SK-N-SH treated with all-trans-retinoic acid at 6 μM for 48 hours (cell line): ENCODE results near the gene TRIML1.

Experiments used
- GLIS3 ChIP-seq: fragments of 250-450 bp; sonication (Bioruptor Pico); IDR thresholded peaks from 2 replicates; pipeline ENCODE4 v1.5.0; 2020; ENCODE audit warnings: mild to moderate bottlenecking, moderate library complexity
- ISL1 ChIP-seq: fragments of 250-450 bp; sonication (Bioruptor Pico); IDR thresholded peaks from 2 replicates; pipeline ENCODE4 v2.1.2; 2022; ENCODE audit warnings: mild to moderate bottlenecking, moderate library complexity
- OSR1 ChIP-seq: fragments of 250-450 bp; sonication (Bioruptor Pico); IDR thresholded peaks from 2 replicates; pipeline ENCODE4 v1.8.0; 2022; ENCODE audit warnings: moderate library complexity, mild to moderate bottlenecking, inconsistent platforms
- PPARA ChIP-seq: fragments of 250-450 bp; sonication (Bioruptor Pico); IDR thresholded peaks from 2 replicates; pipeline ENCODE4 v1.5.0; 2020; ENCODE audit warnings: mild to moderate bottlenecking, borderline replicate concordance
- SNAI2 ChIP-seq: fragments of 250-450 bp; sonication (Bioruptor Pico); IDR thresholded peaks from 2 replicates; pipeline ENCODE4 v1.5.0; 2020; ENCODE audit warnings: mild to moderate bottlenecking, moderate library complexity
- ZFP3 ChIP-seq: fragments of 250-450 bp; sonication (Bioruptor Pico); IDR thresholded peaks from 2 replicates; pipeline ENCODE4 v1.5.0; 2020; ENCODE audit warnings: mild to moderate bottlenecking, moderate library complexity
- ZFP30 ChIP-seq: fragments of 450-650 bp; formaldehyde crosslinking; IDR thresholded peaks from 2 replicates; pipeline ENCODE4 v1.5.0; 2022; ENCODE audit warnings: mild to moderate bottlenecking, moderate library complexity
- TF ChIP-seq, protein P1 (sequence below): fragments of 250-450 bp; sonication (Bioruptor Pico); IDR thresholded peaks from 2 replicates; pipeline ENCODE4 v1.5.0; 2020; ENCODE audit warnings: mild to moderate bottlenecking, moderate library complexity
- TF ChIP-seq, protein P2 (sequence below): fragments of 250-450 bp; sonication (Bioruptor Pico); IDR thresholded peaks from 2 replicates; pipeline ENCODE4 v1.5.1; 2020; ENCODE audit warnings: low read depth, mild to moderate bottlenecking, moderate library complexity
- TF ChIP-seq, protein P3 (sequence below): fragments of 250-450 bp; sonication (Bioruptor Pico); IDR thresholded peaks from 2 replicates; pipeline ENCODE4 v1.8.0; 2020; ENCODE audit warnings: mild to moderate bottlenecking, moderate library complexity, borderline replicate concordance
- TF ChIP-seq, protein P4 (sequence below): fragments of 250-450 bp; sonication (Bioruptor Pico); IDR thresholded peaks from 2 replicates; pipeline ENCODE4 v1.5.1; 2021; ENCODE audit warnings: mild to moderate bottlenecking, moderate library complexity

DNA sequence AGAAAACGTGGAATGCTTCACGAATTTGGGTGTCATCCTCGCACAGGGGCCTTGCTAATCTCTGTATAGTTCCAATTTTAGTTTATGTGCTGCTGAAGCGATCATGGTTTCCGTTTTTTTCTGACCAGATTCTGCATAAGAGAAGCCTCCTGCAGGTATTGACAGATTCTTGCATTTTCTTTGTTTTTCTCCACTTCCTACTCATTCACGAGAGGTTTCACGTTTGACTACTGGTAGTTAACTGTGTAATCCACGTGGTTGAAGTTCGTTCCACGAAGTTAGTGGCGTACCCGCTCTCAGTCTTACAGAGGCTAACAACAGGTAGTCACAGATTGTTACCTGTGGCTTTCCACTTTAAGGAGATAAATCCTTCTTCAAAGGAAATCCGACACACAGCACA, 17.7 kb upstream of the TRIML1 start:
- no peak for TF ChIP-seq ISL1 (CRISPR knock-in tag)
- TF ChIP-seq, protein P1, sequence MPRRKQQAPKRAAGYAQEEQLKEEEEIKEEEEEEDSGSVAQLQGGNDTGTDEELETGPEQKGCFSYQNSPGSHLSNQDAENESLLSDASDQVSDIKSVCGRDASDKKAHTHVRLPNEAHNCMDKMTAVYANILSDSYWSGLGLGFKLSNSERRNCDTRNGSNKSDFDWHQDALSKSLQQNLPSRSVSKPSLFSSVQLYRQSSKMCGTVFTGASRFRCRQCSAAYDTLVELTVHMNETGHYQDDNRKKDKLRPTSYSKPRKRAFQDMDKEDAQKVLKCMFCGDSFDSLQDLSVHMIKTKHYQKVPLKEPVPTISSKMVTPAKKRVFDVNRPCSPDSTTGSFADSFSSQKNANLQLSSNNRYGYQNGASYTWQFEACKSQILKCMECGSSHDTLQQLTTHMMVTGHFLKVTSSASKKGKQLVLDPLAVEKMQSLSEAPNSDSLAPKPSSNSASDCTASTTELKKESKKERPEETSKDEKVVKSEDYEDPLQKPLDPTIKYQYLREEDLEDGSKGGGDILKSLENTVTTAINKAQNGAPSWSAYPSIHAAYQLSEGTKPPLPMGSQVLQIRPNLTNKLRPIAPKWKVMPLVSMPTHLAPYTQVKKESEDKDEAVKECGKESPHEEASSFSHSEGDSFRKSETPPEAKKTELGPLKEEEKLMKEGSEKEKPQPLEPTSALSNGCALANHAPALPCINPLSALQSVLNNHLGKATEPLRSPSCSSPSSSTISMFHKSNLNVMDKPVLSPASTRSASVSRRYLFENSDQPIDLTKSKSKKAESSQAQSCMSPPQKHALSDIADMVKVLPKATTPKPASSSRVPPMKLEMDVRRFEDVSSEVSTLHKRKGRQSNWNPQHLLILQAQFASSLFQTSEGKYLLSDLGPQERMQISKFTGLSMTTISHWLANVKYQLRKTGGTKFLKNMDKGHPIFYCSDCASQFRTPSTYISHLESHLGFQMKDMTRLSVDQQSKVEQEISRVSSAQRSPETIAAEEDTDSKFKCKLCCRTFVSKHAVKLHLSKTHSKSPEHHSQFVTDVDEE (CRISPR knock-in tag) = no peak
- TF ChIP-seq, protein P2, sequence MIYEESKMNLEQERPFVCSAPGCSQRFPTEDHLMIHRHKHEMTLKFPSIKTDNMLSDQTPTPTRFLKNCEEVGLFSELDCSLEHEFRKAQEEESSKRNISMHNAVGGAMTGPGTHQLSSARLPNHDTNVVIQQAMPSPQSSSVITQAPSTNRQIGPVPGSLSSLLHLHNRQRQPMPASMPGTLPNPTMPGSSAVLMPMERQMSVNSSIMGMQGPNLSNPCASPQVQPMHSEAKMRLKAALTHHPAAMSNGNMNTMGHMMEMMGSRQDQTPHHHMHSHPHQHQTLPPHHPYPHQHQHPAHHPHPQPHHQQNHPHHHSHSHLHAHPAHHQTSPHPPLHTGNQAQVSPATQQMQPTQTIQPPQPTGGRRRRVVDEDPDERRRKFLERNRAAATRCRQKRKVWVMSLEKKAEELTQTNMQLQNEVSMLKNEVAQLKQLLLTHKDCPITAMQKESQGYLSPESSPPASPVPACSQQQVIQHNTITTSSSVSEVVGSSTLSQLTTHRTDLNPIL (CRISPR knock-in tag) = no peak
- no peak for TF ChIP-seq ZFP30
- TF ChIP-seq SNAI2 = no peak
- TF ChIP-seq, protein P3, sequence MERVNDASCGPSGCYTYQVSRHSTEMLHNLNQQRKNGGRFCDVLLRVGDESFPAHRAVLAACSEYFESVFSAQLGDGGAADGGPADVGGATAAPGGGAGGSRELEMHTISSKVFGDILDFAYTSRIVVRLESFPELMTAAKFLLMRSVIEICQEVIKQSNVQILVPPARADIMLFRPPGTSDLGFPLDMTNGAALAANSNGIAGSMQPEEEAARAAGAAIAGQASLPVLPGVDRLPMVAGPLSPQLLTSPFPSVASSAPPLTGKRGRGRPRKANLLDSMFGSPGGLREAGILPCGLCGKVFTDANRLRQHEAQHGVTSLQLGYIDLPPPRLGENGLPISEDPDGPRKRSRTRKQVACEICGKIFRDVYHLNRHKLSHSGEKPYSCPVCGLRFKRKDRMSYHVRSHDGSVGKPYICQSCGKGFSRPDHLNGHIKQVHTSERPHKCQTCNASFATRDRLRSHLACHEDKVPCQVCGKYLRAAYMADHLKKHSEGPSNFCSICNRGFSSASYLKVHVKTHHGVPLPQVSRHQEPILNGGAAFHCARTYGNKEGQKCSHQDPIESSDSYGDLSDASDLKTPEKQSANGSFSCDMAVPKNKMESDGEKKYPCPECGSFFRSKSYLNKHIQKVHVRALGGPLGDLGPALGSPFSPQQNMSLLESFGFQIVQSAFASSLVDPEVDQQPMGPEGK (CRISPR knock-in tag) = no peak
- TF ChIP-seq GLIS3 (CRISPR knock-in tag) = no peak
- no peak for TF ChIP-seq OSR1
- TF ChIP-seq, protein P4, sequence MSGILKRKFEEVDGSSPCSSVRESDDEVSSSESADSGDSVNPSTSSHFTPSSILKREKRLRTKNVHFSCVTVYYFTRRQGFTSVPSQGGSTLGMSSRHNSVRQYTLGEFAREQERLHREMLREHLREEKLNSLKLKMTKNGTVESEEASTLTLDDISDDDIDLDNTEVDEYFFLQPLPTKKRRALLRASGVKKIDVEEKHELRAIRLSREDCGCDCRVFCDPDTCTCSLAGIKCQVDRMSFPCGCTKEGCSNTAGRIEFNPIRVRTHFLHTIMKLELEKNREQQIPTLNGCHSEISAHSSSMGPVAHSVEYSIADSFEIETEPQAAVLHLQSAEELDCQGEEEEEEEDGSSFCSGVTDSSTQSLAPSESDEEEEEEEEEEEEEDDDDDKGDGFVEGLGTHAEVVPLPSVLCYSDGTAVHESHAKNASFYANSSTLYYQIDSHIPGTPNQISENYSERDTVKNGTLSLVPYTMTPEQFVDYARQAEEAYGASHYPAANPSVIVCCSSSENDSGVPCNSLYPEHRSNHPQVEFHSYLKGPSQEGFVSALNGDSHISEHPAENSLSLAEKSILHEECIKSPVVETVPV (CRISPR knock-in tag) = no peak
- no peak for TF ChIP-seq ZFP3
- no peak for TF ChIP-seq PPARA (CRISPR knock-in tag)
